H9 (cell line): ENCODE data around the gene SPSB4. TPM values are rescaled to one million over a fixed set of nuclear protein-coding genes. Genes with fewer than 3 reads are reported as not detected.

Experiments
- DNase-seq: peaks from one replicate; pipeline ENCODE4 v3.0.0-alpha.2; 2017
- H2AFZ ChIP-seq: one replicate; pipeline ENCODE4 v1.6.1; 2013; ENCODE audit warnings: mild to moderate bottlenecking, low read length, control low read depth, moderate library complexity
- H2AK5ac ChIP-seq: 2 replicates; pipeline ENCODE4 v1.6.1; 2013; ENCODE audit warnings: low read length, control low read depth, mixed read lengths; ENCODE audit not compliant: insufficient read length
- H2BK120ac ChIP-seq: one replicate; pipeline ENCODE4 v1.6.1; 2013; ENCODE audit warnings: low read depth, mild to moderate bottlenecking, low read length, control low read depth, inconsistent platforms; ENCODE audit not compliant: poor library complexity, severe bottlenecking
- H2BK12ac ChIP-seq: 2 replicates; pipeline ENCODE4 v1.6.1; 2013; ENCODE audit warnings: low read length, control low read depth, mixed read lengths, low read depth; ENCODE audit not compliant: insufficient read length
- H2BK15ac ChIP-seq: 2 replicates; pipeline ENCODE4 v1.6.1; 2013; ENCODE audit warnings: low read depth, low read length, control low read depth
- H2BK20ac ChIP-seq: one replicate; pipeline ENCODE4 v1.6.1; 2013; ENCODE audit warnings: low read depth, mild to moderate bottlenecking, low read length, control low read depth, inconsistent platforms; ENCODE audit not compliant: poor library complexity, severe bottlenecking
- H2BK5ac ChIP-seq: 2 replicates; pipeline ENCODE4 v1.6.1; 2013; ENCODE audit warnings: low read length, control low read depth, mixed read lengths; ENCODE audit not compliant: insufficient read length
- H3K14ac ChIP-seq: 2 replicates; pipeline ENCODE4 v1.6.1; 2013; ENCODE audit warnings: low read length, control low read depth; ENCODE audit not compliant: insufficient read depth
- H3K18ac ChIP-seq: 2 replicates; pipeline ENCODE4 v1.6.1; 2013; ENCODE audit warnings: low read depth, mild to moderate bottlenecking, mixed read lengths, low read length, control low read depth; ENCODE audit not compliant: insufficient read length
- H3K23ac ChIP-seq: 2 replicates; pipeline ENCODE4 v1.6.1; 2013; ENCODE audit warnings: low read length, control low read depth, mixed read lengths, low read depth; ENCODE audit not compliant: insufficient read length
- H3K23me2 ChIP-seq: 2 replicates; pipeline ENCODE4 v1.6.1; 2013; ENCODE audit warnings: low read depth, mild to moderate bottlenecking, mixed read lengths, low read length, control low read depth; ENCODE audit not compliant: insufficient read length, poor library complexity, severe bottlenecking
- H3K27ac ChIP-seq: 2 replicates; pipeline ENCODE4 v1.5.1; 2013; ENCODE audit warnings: low read length, control low read depth, mixed read lengths, low read depth; ENCODE audit not compliant: insufficient read length
- H3K27me3 ChIP-seq: 2 replicates; pipeline ENCODE4 v1.6.1; 2013; ENCODE audit warnings: low read length, control low read depth, inconsistent platforms; ENCODE audit not compliant: insufficient read depth
- H3K4ac ChIP-seq: 2 replicates; pipeline ENCODE4 v1.6.1; 2013; ENCODE audit warnings: low read depth, mild to moderate bottlenecking, control low read depth, inconsistent platforms, low read length, moderate library complexity
- H3K4me1 ChIP-seq: 2 replicates; pipeline ENCODE4 v1.6.1; 2013; ENCODE audit warnings: low read length, control low read depth, inconsistent platforms; ENCODE audit not compliant: insufficient read depth
- H3K4me2 ChIP-seq: 2 replicates; pipeline ENCODE4 v1.6.1; 2013; ENCODE audit warnings: low read length, control low read depth, mixed read lengths; ENCODE audit not compliant: insufficient read length, insufficient read depth
- H3K56ac ChIP-seq: 2 replicates; pipeline ENCODE4 v1.6.1; 2013; ENCODE audit warnings: low read depth, mild to moderate bottlenecking, mixed read lengths, low read length, control low read depth; ENCODE audit not compliant: insufficient read length
- H3K79me1 ChIP-seq: 2 replicates; pipeline ENCODE4 v1.6.1; 2013; ENCODE audit warnings: low read depth, mild to moderate bottlenecking, moderate library complexity, low read length, control low read depth, inconsistent platforms; ENCODE audit not compliant: insufficient read depth, poor library complexity, severe bottlenecking
- H3K79me2 ChIP-seq: 2 replicates; pipeline ENCODE4 v1.6.1; 2013; ENCODE audit warnings: low read length, control low read depth, inconsistent platforms; ENCODE audit not compliant: insufficient read depth
- H3K9ac ChIP-seq: 2 replicates; pipeline ENCODE4 v1.6.1; 2013; ENCODE audit warnings: low read length, control low read depth, mixed read lengths; ENCODE audit not compliant: insufficient read length; ENCODE audit errors: extremely low read depth
- H3K9me3 ChIP-seq: one replicate; pipeline ENCODE4 v1.6.1; 2013; ENCODE audit warnings: low read depth, low read length, inconsistent platforms; ENCODE audit not compliant: control insufficient read depth
- H3T11ph ChIP-seq: one replicate; pipeline ENCODE4 v1.6.1; 2013; ENCODE audit warnings: mild to moderate bottlenecking, low read length, control low read depth, inconsistent platforms
- H4K20me1 ChIP-seq: one replicate; pipeline ENCODE4 v1.6.1; 2013; ENCODE audit not compliant: control insufficient read depth, insufficient read length, insufficient read depth
- H4K5ac ChIP-seq: 2 replicates; pipeline ENCODE4 v1.6.1; 2013; ENCODE audit warnings: low read depth, mild to moderate bottlenecking, mixed read lengths, low read length, control low read depth; ENCODE audit not compliant: insufficient read length
- H4K8ac ChIP-seq: replicated peaks from 2 replicates; pipeline ENCODE4 v1.6.1; 2013; ENCODE audit warnings: low read length, control low read depth, mixed read lengths, low read depth; ENCODE audit not compliant: insufficient read length
- H4K91ac ChIP-seq: 2 replicates; pipeline ENCODE4 v1.6.1; 2013; ENCODE audit warnings: low read depth, mild to moderate bottlenecking, moderate library complexity, mixed read lengths, low read length, control low read depth; ENCODE audit not compliant: insufficient read length
- H3K27ac Mint-ChIP-seq, 3 experiments: 2 replicates in 2 of 3; 3 replicates in 1 of 3; pipeline ENCODE4 v1.8.0; 2020 to 2021; ENCODE audit warnings: mixed read lengths in 3 of 3, mild to moderate bottlenecking in 1 of 3, moderate library complexity in 1 of 3
- H3K27me3 Mint-ChIP-seq: 2 replicates; pipeline ENCODE4 v1.8.0; 2021; ENCODE audit warnings: low read depth, mild to moderate bottlenecking, moderate library complexity, mixed read lengths
- H3K36me3 Mint-ChIP-seq, 3 experiments: 2 replicates in 2 of 3; 3 replicates in 1 of 3; pipeline ENCODE4 v1.8.0; 2020 to 2021; ENCODE audit warnings: low read depth in 3 of 3, mixed read lengths in 3 of 3; ENCODE audit not compliant: insufficient read depth in 1 of 3
- H3K4me1 Mint-ChIP-seq, 2 experiments: 2 replicates each; pipeline ENCODE4 v1.8.0; 2020; ENCODE audit warnings: mixed read lengths in 2 of 2
- H3K4me3 Mint-ChIP-seq, 2 experiments: 2 replicates in 1 of 2; 3 replicates in 1 of 2; pipeline ENCODE4 v1.8.0; 2020 to 2021; ENCODE audit warnings: mild to moderate bottlenecking in 2 of 2, mixed read lengths in 2 of 2, moderate library complexity in 1 of 2
- H3K9me3 Mint-ChIP-seq, 2 experiments: 2 replicates in 1 of 2; 3 replicates in 1 of 2; pipeline ENCODE4 v1.8.0; 2020; ENCODE audit warnings: mild to moderate bottlenecking in 2 of 2, mixed read lengths in 2 of 2, moderate library complexity in 1 of 2
- CTCF ChIP-seq: fragments of 200-600 bp; sonication (generic); conservative IDR thresholded peaks from 3 replicates; pipeline ENCODE4 v1.8.0; 2021; ENCODE audit warnings: antibody characterized with exemption, mild to moderate bottlenecking
- WGBS: extraction: QIAGEN DNeasy Blood & Tissue Kit; methylation state at CpG from one replicate; pipeline ENCODE4 v1.1.7; 2013; ENCODE audit warnings: missing lambda C conversion rate, low lambda C conversion rate, mixed read lengths; ENCODE audit not compliant: insufficient read length; ENCODE audit errors: extremely low coverage; 5-methylcytosine and 5-hydroxymethylcytosine counted together
- total RNA-seq: library from RNA; stranded (reverse); gene quantifications from 2 replicates; pipeline ENCODE4 v1.2.1, GENCODE V29; 2021

The SPSB4 gene
- total RNA-seq, 1 experiment from 2014 or later: 6.2 TPM

- H2BK12ac ChIP-seq: no peak overlapping the region
- H2BK20ac ChIP-seq: no peak overlapping the region
- H2BK5ac ChIP-seq: no peak overlapping the region
- H3T11ph ChIP-seq: no peak overlapping the region
- H2AFZ ChIP-seq: no peak overlapping the region
- no peak overlapping the region for H3K23ac ChIP-seq
- TF ChIP-seq CTCF: no peak
- H4K91ac ChIP-seq: no peak overlapping the region
- H3K79me1 ChIP-seq: no peaks in the 10 kb centered on the region
- H3K14ac ChIP-seq: no peak overlapping the region; the same call in 1 of the 2 replicates
- Mint-ChIP-seq H3K9me3 (no peaks in the 10 kb centered on the region), H3K4me3 (no peak overlapping the region), H3K4me1 (peaks cover 69 to 72% of the 10 kb centered on the region in 2 experiments), H3K27ac (peak overlapping the region in 1 of 3 experiments; percentile 35; a peak in 2 of 7 replicates), H3K27me3 (no peaks in the 10 kb centered on the region; the same call in 1 of the 2 replicates), H3K36me3 (no peaks in the 10 kb centered on the region; a peak in 1 of 7 replicates)
- H3K79me2 ChIP-seq: no peaks in the 10 kb centered on the region
- no peak for DNase-seq
- H2BK120ac ChIP-seq: no peak overlapping the region
- H3K9ac ChIP-seq: no peak overlapping the region
- WGBS: no CpG with 5 or more reads among the region's 6 CpGs
- H3K9me3 ChIP-seq: no peaks in the 10 kb centered on the region
- no peak overlapping the region for H3K27ac ChIP-seq
- H3K4me1 ChIP-seq: peaks cover 11% of the 10 kb centered on the region; the same call in 1 of the 2 replicates
- H4K20me1 ChIP-seq: no peaks in the 10 kb centered on the region
- H2AK5ac ChIP-seq: no peak overlapping the region
- no peak overlapping the region for H3K4ac ChIP-seq
- H4K8ac ChIP-seq: no peak overlapping the region
- no peak overlapping the region for H3K18ac ChIP-seq
- no peak overlapping the region for H2BK15ac ChIP-seq
- no peak overlapping the region for H3K56ac ChIP-seq
- H3K27me3 ChIP-seq: no peaks in the 10 kb centered on the region
- no peaks in the 10 kb centered on the region for H3K23me2 ChIP-seq
- H4K5ac ChIP-seq: no peak overlapping the region
- no peak overlapping the region for H3K4me2 ChIP-seq
Measured at GRCh38 chr3:141087778-141088130, 36.6 kb downstream of the SPSB4 start.
